Glomerular visceral epithelial cell (primary cell): Measurements from ENCODE around the gene DVL1.
"Not testable (repeated sequence)": the region's sequence is repeated elsewhere in the genome, so short reads cannot be mapped to it uniquely, and the experiment has no call there.

Source experiments
- DNase-seq: peaks from one replicate; pipeline ENCODE4 v3.0.0-alpha.2; 2016; ENCODE audit errors: extremely low spot score

DVL1 gene

DNA sequence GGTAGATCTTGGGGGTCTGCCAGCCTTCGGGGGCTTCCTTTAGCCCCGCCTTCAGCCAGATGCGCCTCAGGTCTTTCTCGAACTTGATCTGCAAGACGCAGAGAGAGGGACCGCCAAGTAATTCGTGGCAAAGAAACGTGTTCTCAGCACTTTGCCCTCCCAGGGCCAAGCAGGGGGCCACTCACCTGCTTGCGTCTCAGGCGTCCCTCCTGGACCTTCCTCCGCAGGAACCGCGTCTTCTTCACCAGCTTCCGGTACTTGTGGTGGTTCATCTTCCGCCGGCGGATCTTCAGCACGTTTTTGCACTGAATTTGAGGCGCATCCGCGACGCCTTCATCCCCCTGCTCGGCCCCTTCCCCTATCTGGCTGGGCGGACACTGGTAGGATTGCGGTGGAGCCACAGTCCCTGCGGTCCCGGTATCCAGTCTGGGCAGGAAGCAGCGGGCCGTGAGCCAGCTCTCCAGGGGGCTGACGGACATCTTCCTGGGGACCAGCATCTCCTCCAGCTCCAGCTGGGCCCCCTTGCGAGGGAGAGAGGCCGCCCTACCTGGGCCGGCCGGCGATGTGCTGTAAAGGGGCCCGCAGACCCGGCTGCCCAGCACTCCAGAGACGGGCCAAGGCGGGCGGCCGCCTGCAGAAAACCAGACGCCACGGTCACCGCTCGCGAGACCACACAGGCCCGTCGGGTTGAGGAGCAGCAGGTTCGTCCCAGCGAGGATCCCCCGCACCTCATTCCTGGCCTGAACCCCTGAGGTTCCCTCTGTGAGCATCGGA lies 24.8 kb upstream of the DVL1 start:
- no peak for DNase-seq

GRCh38 chr1:1373051-1373814 lies 24.0 kb upstream of the DVL1 start:
- no peak for DNase-seq

GRCh38 chr1:1371746-1372711 lies 22.8 kb upstream of the DVL1 start:
- peak; percentile 76 for DNase-seq

GRCh38 chr1:1371364-1371745 lies 22.1 kb upstream of the DVL1 start:
- DNase-seq = no peak

- DNase-seq = no peak
Measured at GRCh38 chr1:1370771-1371300, 21.6 kb upstream of the DVL1 start.

- not testable (repeated sequence) for DNase-seq
Measured at GRCh38 chr1:1370094-1370493, 20.9 kb upstream of the DVL1 start.

DNA sequence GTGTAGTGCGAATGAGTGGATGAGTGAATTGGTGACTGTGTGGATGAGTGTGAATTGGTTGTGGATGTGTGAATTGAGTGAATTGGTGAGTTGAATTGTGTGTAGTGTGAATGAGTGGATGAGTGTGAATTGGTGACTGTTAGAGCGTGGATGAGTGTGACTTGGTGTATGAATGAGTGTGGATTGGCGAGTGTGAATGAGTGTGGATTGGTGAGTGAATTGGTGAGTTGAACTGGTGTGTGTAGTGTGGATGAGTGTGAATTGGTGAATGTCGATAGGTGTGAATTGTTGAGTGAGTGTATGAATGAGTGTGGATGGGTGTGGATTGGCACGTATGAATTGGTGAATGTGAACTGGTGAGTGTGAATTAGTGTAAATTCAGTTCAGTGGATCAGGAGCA lies 18.1 kb upstream of the DVL1 start:
- no peak for DNase-seq

DNA sequence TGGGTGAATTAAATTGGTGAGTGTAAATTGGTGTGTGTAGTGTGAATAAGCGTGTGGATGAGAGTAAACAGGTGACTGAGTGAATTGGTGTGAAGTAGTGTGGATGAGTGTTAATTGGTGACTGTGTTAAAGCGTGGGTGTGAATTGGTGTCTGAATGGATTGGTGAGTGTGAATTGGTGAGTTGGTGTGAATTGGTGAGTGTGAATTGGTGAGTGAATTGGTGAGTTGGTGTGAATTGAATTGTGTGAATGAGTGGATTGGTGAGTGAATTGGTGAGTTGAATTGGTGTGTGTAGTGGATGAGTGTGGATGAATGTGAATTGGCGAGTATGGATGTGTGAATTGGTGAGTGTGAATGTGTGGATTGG lies 17.5 kb upstream of the DVL1 start:
- DNase-seq = no peak

DNA sequence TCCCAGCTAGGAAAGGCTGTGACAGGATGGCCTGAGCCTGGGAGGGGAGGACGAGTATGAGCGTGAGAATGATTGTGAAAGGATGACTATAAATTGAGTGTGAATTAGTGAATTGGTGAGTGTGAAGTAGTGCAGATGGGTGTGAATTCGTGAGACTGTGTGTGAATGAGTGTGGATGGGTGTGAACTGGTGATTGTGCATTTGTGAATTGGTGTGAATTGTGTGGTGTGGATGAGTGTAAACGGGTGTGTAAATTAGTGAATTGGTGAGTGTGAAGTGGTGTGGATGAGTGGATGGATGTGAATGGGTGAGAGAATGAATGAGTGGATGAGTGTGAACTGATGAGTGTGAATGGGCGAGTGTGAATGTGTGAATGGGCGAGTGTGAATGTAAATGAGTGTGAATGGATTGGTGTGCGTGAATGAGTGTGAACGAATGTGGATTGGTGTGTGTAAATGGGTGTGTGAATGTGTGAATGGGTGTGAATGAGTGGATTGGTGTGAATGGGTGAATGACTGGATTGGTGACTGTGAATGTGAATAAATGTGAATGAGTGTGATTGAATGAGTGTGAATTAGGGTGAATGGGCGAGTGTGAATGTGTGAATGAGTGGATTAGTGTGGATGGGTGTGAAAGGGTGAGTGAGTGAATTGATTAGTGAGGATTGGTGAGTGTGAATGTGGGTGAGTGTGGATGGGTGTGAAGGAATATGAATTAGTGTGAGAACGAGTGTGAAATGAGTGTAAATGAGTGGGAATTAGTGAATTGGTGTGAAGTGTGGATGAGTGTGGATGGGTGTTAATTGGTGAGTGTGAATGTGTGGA lies 16.9 kb upstream of the DVL1 start:
- no peak for DNase-seq

DNA sequence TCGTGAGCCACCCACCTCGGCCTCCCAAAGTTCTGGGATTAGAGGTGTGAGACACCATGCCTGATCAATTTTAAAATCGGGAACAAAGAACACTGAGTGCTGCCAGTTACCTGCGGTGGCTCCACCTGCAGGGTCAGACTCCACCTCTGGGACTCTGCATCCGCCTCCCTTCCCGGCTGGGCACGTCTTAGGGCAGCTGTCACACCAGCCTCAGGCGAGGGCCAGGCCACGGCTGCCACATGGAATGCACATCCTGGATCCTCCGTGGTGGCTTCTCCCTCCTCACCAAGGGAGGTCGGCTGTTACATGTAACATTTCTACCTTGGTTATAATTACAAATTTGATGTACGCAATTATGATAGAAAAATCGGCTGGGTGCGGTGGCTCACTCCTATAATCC lies 15.0 kb upstream of the DVL1 start:
- no peak for DNase-seq

DNA sequence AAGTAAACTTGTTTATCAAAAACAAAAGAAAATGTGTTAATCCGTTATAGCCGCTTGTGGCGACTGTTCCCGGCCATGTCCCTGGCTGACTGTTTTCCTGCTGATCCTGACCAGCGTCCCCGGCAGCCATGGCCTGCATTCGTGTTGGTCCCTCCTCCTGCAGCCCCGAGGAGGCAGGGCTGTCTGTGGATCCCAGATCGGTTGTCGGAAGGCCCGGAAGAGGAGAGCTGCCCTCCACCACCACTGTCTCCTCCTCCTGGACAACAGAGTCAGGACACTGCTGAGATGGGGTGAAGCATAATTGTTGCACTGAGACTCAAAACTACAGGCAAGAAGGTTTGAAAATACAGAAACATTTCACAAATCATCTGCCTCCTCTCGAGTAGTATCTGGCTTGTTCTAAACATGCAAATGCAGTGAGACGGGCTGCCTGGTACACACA lies 12.8 kb upstream of the DVL1 start:
- DNase-seq = peak; percentile 65

- DNase-seq = no peak
Measured at GRCh38 chr1:1361233-1361981, 12.2 kb upstream of the DVL1 start.

DNA sequence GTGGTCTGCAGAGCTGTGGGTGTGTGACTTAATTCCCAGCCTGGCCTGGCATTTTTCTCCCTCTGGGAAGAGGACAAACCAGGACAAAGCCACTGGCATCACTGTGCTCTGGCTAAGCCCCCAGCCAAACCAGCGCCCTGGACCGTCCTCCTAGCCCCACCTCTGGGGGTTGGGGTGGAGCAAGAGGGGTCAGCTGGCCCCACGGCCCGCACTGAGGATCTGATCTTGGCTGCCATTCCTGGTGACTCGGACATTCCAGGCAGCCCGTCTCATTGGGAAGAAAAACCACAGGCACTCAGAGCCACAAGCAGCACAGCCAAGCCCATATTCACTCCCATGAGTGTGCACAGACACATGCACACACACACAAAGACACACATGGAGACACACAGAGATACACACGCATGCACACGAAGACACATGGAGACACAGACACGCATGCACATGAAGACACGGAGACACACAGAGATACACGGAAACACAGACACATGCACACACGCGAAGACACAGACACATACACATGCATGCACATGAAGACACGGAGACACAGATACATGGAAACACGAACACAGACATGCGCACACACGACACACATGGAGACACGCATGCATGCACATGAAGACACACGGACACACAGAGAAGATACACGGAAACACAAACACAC lies 11.4 kb upstream of the DVL1 start:
- peak; percentile 93 for DNase-seq

GRCh38 chr1:1359664-1360468 lies 10.6 kb upstream of the DVL1 start:
- peak; percentile 32 for DNase-seq

DNA sequence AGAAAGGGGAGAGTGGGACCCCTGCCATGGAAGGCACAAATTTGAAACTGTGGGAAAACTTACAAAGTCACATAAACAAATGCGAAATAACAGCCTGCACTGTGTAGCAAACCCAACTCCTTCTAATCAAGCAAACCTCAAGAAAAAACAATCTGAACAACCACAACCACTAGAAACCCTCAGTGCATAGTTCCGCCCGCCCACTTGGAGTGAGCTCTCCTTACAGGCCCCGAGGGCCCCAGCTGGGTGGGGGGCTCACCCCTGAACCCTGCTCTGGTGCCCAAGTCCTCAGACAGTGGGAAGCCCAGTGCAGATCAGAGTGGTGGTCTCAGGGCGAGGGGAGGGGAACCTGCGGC lies 10.1 kb upstream of the DVL1 start:
- DNase-seq = no peak

DNA sequence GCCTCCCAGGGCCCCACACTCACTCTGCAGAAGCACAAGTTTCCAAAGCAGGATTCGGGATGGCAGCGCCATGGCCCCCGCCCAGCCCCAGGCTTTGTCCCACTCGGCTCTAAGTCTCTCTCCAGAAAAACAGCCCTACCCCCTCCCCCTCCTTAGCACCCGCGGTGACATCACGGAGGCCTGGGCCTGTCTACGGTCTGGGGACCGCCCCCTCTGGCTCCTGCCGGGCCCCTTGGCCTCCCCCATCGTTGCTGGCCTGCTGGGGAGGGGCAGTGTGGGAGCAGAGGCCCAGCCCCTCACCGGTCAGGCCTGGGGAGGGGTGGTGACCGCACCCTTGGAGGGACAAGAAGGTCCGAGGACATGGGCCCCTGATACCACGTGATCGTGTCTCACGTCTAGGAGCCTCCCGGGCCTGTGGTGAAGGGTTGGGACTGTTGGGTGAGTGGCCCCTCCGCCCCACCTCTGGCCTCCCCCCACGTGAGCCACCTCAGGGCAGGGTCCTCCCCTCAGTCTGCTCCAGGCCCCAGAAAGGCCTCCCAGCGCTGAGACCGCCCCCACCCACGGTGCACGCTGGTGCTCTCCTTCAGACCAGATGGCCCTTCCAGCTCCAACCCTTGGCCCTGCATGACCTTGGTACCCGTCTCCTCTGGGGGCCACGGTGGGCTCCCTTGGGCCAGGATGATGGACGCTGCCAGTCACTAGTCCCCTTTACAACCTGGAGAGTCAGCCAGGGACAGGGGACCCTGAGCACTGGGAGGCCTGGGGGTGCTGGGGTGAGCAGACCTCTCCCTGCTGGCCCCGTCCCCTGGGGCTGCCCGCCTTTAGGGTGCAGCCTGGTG lies 9.4 kb upstream of the DVL1 start, which contains the start of gene MXRA8:
Gene MXRA8, minus strand, starts transcription at position 123 of the 839 bp plus-strand sequence. Its CDS starts 51 bp downstream, at position 72.
- no peak for DNase-seq

DNA sequence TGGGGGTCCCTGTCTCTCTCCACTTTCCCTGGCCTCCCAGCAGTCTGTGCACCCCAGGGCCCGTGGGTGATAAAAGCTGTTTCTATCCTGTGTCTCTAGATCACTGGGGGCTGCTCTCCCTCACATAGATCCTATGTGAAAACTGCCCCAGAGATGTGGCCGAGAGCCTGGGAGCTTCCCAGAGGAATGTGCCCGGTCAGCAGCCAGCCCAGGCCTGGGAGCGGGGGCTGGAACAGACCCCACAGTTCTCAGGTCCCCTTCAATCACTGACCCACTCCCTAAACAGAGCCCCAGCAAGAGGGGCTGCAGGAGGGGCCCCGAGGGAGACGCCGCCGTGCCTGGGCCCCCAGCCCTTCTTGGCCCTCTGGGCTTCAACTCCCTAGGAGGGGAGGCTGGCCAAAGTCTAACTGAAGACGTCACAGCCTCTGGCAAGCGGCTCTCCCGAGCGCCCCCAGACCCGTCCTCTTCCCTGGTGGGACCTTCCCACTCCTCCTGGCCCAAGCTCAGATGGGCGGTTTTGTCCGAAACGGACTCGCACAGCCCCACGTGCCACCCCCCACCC lies 8.7 kb upstream of the DVL1 start:
- no peak for DNase-seq
